IgD-negative memory B cell (primary cell): ENCODE measurements around the gene SOX10. TPM values are rescaled to one million over a fixed set of nuclear protein-coding genes. Genes with fewer than 3 reads are reported as not detected.
A peak's percentile ranks its signal among the peaks of the same experiment; 100 is the strongest.

ENCODE experiments used
- H3K27ac Mint-ChIP-seq, 3 donors: one replicate each; pipeline ENCODE4 v1.8.0; 2020 to 2022; ENCODE audit warnings: mild to moderate bottlenecking in 3 of 3, mixed read lengths in 3 of 3, moderate library complexity in 1 of 3
- H3K27me3 Mint-ChIP-seq: one replicate; pipeline ENCODE4 v1.8.0; 2021; ENCODE audit warnings: mixed read lengths
- H3K36me3 Mint-ChIP-seq: one replicate; pipeline ENCODE4 v1.8.0; 2020; ENCODE audit warnings: mild to moderate bottlenecking, mixed read lengths
- H3K4me1 Mint-ChIP-seq, 3 donors: one replicate each; pipeline ENCODE4 v1.8.0; 2020 to 2022; ENCODE audit warnings: mixed read lengths in 3 of 3, mild to moderate bottlenecking in 1 of 3
- H3K4me3 Mint-ChIP-seq, 4 donors: one replicate each; pipeline ENCODE4 v1.8.0; 2020 to 2022; ENCODE audit warnings: mild to moderate bottlenecking in 4 of 4, mixed read lengths in 4 of 4, moderate library complexity in 3 of 4
- H3K9me3 Mint-ChIP-seq, 3 donors: one replicate each; pipeline ENCODE4 v1.8.0; 2020 to 2021; ENCODE audit warnings: mixed read lengths in 3 of 3, mild to moderate bottlenecking in 1 of 3
- polyA plus RNA-seq: library from polyadenylated mRNA; unstranded; fragments of 300-500 nt; fragmentation: Illumina TruSeq; gene quantifications from one replicate; pipeline ENCODE4 v1.2.3, GENCODE V29; 2021

SOX10 gene
- polyA plus RNA-seq, 1 donor from 2014 or later, result not detected

DNA sequence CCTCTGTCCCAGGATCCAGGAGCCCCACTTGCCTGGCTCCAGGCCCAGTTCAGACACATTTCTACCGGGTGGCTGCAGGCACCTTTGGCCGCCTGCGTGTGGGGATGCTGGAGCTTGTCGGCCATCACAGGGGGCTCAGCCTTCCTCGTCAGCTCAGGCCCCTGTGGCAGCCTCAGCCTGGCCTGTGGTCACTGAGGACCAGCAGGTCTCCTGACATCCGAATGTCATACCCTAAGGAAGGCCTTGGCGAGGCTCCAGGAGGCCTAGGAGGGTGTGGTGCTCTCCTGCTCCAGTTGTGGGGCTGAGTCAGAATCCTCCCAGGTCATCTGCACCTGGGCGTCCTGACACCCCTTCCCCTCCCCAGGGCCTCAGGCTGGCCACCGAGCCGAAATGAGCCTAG lies 14.9 kb upstream of the SOX10 start:
- no peak overlapping the region for H3K4me3 Mint-ChIP-seq
- peaks cover 0 to 26% (median 17%) of the 10 kb centered on the region in 3 donors for H3K4me1 Mint-ChIP-seq
- H3K36me3 Mint-ChIP-seq, result no peaks in the 10 kb centered on the region
- peak overlapping the region in 1 of 3 donors; percentile 31 for H3K27ac Mint-ChIP-seq
- H3K27me3 Mint-ChIP-seq, result peaks cover 5% of the 10 kb centered on the region
- H3K9me3 Mint-ChIP-seq, result no peaks in the 10 kb centered on the region

- peak overlapping the region in 1 of 3 donors; percentile 31 for H3K27ac Mint-ChIP-seq
- no peaks in the 10 kb centered on the region for H3K36me3 Mint-ChIP-seq
- H3K9me3 Mint-ChIP-seq, result no peaks in the 10 kb centered on the region
- no peak overlapping the region for H3K4me3 Mint-ChIP-seq
- H3K27me3 Mint-ChIP-seq, result peaks cover 5% of the 10 kb centered on the region
- peaks cover 0 to 30% (median 17%) of the 10 kb centered on the region in 3 donors for H3K4me1 Mint-ChIP-seq
Measured at GRCh38 chr22:37998543-37998942, 14.2 kb upstream of the SOX10 start.

- peak overlapping the region in 1 of 3 donors; percentile 39 for H3K27ac Mint-ChIP-seq
- H3K4me3 Mint-ChIP-seq, result peak overlapping the region in 2 of 4 donors; percentile 76 to 83
- no peaks in the 10 kb centered on the region for H3K36me3 Mint-ChIP-seq
- peaks cover 5% of the 10 kb centered on the region for H3K27me3 Mint-ChIP-seq
- peaks cover 0 to 30% (median 19%) of the 10 kb centered on the region in 3 donors for H3K4me1 Mint-ChIP-seq
- no peaks in the 10 kb centered on the region for H3K9me3 Mint-ChIP-seq
Measured at GRCh38 chr22:37996515-37997246, 12.3 kb upstream of the SOX10 start.

- Mint-ChIP-seq H3K9me3 (no peaks in the 10 kb centered on the region), H3K36me3 (peaks cover 2% of the 10 kb centered on the region), H3K4me1 (peaks cover 0 to 30% (median 19%) of the 10 kb centered on the region in 3 donors), H3K27me3 (peaks cover 5% of the 10 kb centered on the region), H3K27ac (peak overlapping the region in 1 of 3 donors; percentile 88), H3K4me3 (peak overlapping the region in 1 of 4 donors; percentile 83)
Measured at GRCh38 chr22:37996079-37996478, 11.7 kb upstream of the SOX10 start.

GRCh38 chr22:37995460-37995859 lies 11.1 kb upstream of the SOX10 start:
- H3K9me3 Mint-ChIP-seq, result no peaks in the 10 kb centered on the region
- H3K4me3 Mint-ChIP-seq, result peak overlapping the region in 2 of 4 donors; percentile 61 to 83
- H3K36me3 Mint-ChIP-seq, result peaks cover 2% of the 10 kb centered on the region
- peaks cover 5% of the 10 kb centered on the region for H3K27me3 Mint-ChIP-seq
- peak overlapping the region in 1 of 3 donors; percentile 88 for H3K27ac Mint-ChIP-seq
- H3K4me1 Mint-ChIP-seq, result peaks cover 0 to 30% (median 19%) of the 10 kb centered on the region in 3 donors

DNA sequence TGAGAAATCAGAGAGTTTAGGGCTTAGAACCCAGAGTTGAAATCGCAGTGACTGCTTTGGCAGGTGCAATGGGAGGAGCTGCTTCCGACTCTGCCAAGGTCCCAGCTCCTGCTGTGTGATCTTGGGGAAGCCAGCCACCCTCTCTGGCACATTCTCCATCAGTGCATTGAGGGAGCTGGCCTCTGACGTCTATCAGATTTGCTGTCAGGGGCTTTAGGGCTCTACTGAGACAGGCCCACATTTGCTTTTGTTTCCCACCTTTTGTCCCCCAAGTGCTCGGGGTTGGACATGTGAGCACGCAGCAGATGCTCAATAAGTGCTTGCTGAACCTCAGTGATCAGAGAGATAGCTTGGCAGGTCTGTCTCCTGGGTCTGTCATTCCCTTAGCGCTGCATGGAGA lies 10.6 kb upstream of the SOX10 start:
- Mint-ChIP-seq H3K4me3 (no peak overlapping the region), H3K27me3 (peaks cover 2% of the 10 kb centered on the region), H3K36me3 (peaks cover 2% of the 10 kb centered on the region), H3K9me3 (no peaks in the 10 kb centered on the region), H3K4me1 (peaks cover 0 to 27% (median 19%) of the 10 kb centered on the region in 3 donors), H3K27ac (peak overlapping the region in 1 of 3 donors; percentile 88)

DNA sequence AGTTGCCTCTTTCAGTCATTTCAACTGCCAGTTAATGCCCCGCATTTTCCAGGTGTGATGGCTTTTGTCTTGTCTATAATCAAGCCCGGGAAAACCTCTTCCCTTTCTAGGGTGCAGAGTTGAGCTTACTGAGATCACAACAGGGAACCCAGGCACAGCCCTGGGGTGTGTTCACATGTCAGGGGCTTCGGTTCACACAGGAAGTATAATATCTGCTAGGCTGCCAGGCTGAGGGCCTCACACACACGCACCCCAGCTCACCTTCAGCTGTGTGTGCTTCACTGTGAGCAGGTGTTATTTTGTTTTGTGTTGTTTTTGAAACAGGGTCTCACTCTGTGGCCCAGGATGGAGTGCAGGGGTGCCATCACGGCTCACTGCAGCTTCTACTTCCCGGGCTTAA lies 9.7 kb upstream of the SOX10 start:
- peaks cover 2% of the 10 kb centered on the region for H3K27me3 Mint-ChIP-seq
- H3K4me1 Mint-ChIP-seq, result peaks cover 0 to 26% (median 19%) of the 10 kb centered on the region in 3 donors
- H3K9me3 Mint-ChIP-seq, result no peaks in the 10 kb centered on the region
- peak overlapping the region in 2 of 3 donors; percentile 53 to 80 for H3K27ac Mint-ChIP-seq
- peak overlapping the region in 1 of 4 donors; percentile 59 for H3K4me3 Mint-ChIP-seq
- H3K36me3 Mint-ChIP-seq, result peaks cover 2% of the 10 kb centered on the region

DNA sequence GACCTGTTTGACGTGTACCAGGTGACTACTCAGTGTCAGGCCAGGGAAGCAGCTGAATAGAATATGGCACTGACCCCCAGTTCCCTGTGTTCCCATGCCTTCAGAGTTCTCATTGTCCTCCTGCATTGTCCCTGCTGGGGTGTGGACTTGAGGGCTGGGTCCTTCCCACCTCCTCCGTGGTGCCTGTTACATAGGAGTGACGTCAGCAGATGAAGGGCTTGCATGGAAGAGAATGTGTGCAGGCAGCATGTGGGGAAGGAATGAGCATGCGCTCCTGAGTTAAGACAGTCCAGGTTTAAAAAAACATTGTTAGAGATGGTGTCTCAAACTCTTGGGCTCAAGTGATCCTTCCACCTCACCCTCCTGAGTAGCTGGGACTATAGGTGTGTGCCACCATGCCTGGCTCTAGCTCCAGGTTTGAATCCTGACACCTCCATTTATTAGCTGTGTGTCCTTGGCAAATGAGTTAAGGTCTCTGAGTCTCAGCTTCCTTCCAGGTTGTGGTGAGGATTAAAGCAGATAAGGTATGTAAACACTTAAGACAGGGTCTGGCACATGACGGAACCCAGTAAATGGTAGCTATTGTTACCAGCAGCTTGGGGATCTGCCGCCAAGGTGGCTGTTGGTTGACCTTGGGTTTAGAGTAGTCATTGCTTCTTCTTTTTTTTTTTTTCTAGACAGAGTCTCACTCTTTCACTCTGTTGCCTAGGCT lies 7.5 kb upstream of the SOX10 start:
- Mint-ChIP-seq H3K36me3 (peaks cover 2% of the 10 kb centered on the region), H3K4me3 (no peak overlapping the region), H3K27ac (no peak overlapping the region), H3K9me3 (no peaks in the 10 kb centered on the region), H3K4me1 (peaks cover 0 to 20% (median 19%) of the 10 kb centered on the region in 3 donors), H3K27me3 (no peaks in the 10 kb centered on the region)

- Mint-ChIP-seq H3K27ac (no peak overlapping the region), H3K27me3 (no peaks in the 10 kb centered on the region), H3K4me3 (no peak overlapping the region), H3K4me1 (peaks cover 0 to 14% (median 14%) of the 10 kb centered on the region in 3 donors), H3K36me3 (peaks cover 2% of the 10 kb centered on the region), H3K9me3 (no peaks in the 10 kb centered on the region)
Measured at GRCh38 chr22:37990862-37991261, 6.5 kb upstream of the SOX10 start.

DNA sequence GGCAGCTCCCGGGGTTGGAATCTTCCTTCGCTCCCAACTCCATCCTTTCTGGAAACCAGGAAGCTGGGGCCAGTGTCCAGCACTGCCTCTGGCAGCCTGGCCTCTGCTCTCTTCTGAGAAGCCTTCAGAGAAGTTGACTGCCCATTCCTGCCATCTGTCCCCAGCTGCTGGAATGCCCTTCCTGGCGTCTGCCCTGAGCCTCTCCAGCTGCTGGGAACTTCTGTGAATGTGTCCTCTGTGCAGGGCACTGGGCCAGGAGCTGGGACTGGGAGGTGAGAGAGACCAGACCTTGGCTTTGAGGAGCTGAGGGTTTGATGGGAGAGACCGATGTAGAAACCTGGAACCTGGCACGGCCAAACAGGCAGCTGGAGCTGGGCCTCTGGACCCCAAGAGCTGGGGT lies 5.9 kb upstream of the SOX10 start:
- peaks cover 2% of the 10 kb centered on the region for H3K36me3 Mint-ChIP-seq
- peaks cover 0 to 9% (median 8%) of the 10 kb centered on the region in 3 donors for H3K4me1 Mint-ChIP-seq
- no peak overlapping the region for H3K4me3 Mint-ChIP-seq

GRCh38 chr22:37989146-37990045 lies 5.0 kb upstream of the SOX10 start:
- Mint-ChIP-seq H3K36me3 (peaks cover 2% of the 10 kb centered on the region), H3K4me1 (peaks cover 0 to 4% (median 2%) of the 10 kb centered on the region in 3 donors), H3K9me3 (no peaks in the 10 kb centered on the region), H3K4me3 (no peak overlapping the region), H3K27me3 (no peaks in the 10 kb centered on the region), H3K27ac (no peak overlapping the region)

More for the DNA sequence above, 5.9 kb upstream of the SOX10 start:
- Mint-ChIP-seq H3K27me3 (no peaks in the 10 kb centered on the region), H3K27ac (no peak overlapping the region), H3K9me3 (no peaks in the 10 kb centered on the region)

DNA sequence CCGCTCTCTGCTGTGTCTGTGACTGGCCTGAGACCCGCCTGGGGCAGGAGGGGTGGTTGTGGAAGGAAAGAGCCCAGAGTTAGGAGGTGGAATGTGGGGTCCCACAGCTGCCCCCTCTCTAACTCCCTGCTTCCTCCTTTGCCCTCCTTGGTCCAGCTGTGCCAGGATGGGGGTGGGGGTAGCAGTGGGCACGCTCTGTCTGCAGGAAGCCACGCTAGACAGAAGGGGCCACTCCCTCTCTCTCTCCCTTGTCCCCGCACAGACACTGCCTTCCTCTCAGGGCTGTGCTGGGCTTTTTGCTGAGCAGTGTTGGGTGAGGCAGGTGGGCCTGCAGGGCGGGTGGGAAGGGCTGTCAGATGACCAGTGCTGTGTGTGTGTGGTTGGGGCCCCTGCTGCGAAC lies 2.0 kb upstream of the SOX10 start:
- no peaks in the 10 kb centered on the region for H3K36me3 Mint-ChIP-seq
- H3K27ac Mint-ChIP-seq, result no peak overlapping the region
- H3K4me3 Mint-ChIP-seq, result no peak overlapping the region
- no peaks in the 10 kb centered on the region for H3K9me3 Mint-ChIP-seq
- no peaks in the 10 kb centered on the region for H3K4me1 Mint-ChIP-seq
- no peaks in the 10 kb centered on the region for H3K27me3 Mint-ChIP-seq

DNA sequence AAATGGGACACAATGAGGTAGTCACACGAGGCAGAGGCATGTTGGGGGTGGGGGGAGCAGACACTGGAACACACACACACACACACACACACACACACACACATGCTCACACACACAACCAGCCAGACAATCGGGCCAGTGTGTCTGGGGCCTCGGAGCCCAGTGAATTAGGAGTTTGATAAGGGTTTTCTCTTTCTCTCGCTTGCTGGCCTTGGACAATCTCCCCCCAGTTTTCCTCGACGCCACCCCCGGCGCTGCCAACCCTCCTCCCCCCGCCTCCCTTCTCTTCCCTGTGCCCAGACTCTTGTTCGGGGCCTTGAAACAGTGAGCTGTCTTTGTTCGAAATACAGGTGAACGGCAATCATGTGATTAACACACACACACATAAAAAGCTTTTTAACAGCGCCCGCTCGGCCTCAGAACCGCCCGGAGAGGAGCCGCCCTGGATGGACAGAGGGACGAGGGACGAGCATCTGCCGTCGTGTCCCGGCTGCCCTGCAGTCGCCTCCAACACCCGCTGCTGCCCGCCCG lies 1.5 kb upstream of the SOX10 start:
- H3K27ac Mint-ChIP-seq, result no peak overlapping the region
- no peaks in the 10 kb centered on the region for H3K27me3 Mint-ChIP-seq
- no peak overlapping the region for H3K4me3 Mint-ChIP-seq
- H3K9me3 Mint-ChIP-seq, result no peaks in the 10 kb centered on the region
- peaks cover 2% of the 10 kb centered on the region for H3K36me3 Mint-ChIP-seq
- H3K4me1 Mint-ChIP-seq, result no peaks in the 10 kb centered on the region

DNA sequence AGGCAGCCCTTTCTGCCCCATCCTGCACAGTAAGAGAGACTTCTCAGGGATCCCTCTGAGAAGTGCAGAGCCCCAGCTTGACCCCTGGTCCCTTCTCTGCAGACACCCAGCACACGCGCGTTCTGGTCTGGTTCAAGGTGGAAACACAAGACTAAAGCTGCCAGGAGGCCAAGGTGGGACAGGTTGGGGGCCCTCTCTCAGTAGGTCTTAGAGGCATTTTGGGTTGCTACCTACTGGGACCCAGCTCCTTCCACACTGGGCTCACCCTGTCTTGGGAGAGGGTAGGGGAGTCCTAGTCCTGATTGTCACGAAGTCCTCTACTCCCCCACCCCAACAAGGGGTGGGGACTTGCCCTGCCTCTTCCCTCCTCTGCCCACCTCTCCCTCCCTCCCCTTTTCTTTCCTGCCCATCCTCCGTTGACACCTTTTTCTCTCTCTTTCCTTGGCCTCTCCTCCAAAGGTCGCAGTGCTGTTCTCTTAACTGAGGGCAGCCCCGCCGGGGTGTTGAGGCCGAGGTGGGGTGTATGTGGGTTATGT lies 763 bp upstream of the SOX10 start:
- Mint-ChIP-seq H3K9me3 (no peaks in the 10 kb centered on the region), H3K4me3 (no peak overlapping the region), H3K4me1 (no peaks in the 10 kb centered on the region), H3K36me3 (peaks cover 4% of the 10 kb centered on the region), H3K27me3 (no peaks in the 10 kb centered on the region), H3K27ac (no peak overlapping the region)
